Liver (tissue), 9 donors: ENCODE data around the gene DLL4. TPM values are rescaled to one million over a fixed set of nuclear protein-coding genes. Genes with fewer than 3 reads are reported as not detected.

Experiments
- DNase-seq: peaks from one replicate; pipeline ENCODE4 v3.0.0-alpha.2; 2017; ENCODE audit warnings: low spot score
- H3K27ac ChIP-seq, 2 donors: one replicate each; pipeline ENCODE4 v1.7.0; 2013; ENCODE audit warnings: inconsistent platforms in 2 of 2, low read length in 2 of 2, control low read depth in 1 of 2, low read depth in 1 of 2, mild to moderate bottlenecking in 1 of 2
- H3K27me3 ChIP-seq, 4 donors: one replicate each; pipeline versions ENCODE4 v1.6.1 to v1.7.0; 2013; ENCODE audit warnings: low read length in 3 of 4, inconsistent platforms in 1 of 4, mild to moderate bottlenecking in 1 of 4, moderate library complexity in 1 of 4; ENCODE audit not compliant: control insufficient read depth in 4 of 4, insufficient read depth in 4 of 4
- H3K36me3 ChIP-seq, 4 donors: one replicate each; pipeline versions ENCODE4 v1.6.1 to v1.7.0; 2013; ENCODE audit warnings: low read length in 3 of 4, mild to moderate bottlenecking in 3 of 4, low read depth in 1 of 4, moderate library complexity in 1 of 4; ENCODE audit not compliant: control insufficient read depth in 4 of 4, insufficient read depth in 3 of 4
- H3K4me1 ChIP-seq, 4 donors: one replicate each; pipeline versions ENCODE4 v1.6.1 to v1.7.0; 2013; ENCODE audit warnings: low read length in 3 of 4, mild to moderate bottlenecking in 3 of 4, moderate library complexity in 1 of 4; ENCODE audit not compliant: control insufficient read depth in 4 of 4, insufficient read depth in 4 of 4
- H3K4me3 ChIP-seq, 3 donors: one replicate each; pipeline versions ENCODE4 v1.6.1 to v1.7.0; 2013; ENCODE audit warnings: low read length in 3 of 3, control low read depth in 1 of 3, low read depth in 1 of 3, mild to moderate bottlenecking in 1 of 3
- H3K9ac ChIP-seq, 2 donors: one replicate each; pipeline ENCODE4 v1.7.0; 2013; ENCODE audit warnings: low read length in 2 of 2, mild to moderate bottlenecking in 2 of 2, moderate library complexity in 2 of 2, control low read depth in 1 of 2, low read depth in 1 of 2
- H3K9me3 ChIP-seq, 4 donors: one replicate each; pipeline versions ENCODE4 v1.6.1 to v1.7.0; 2013; ENCODE audit warnings: low read length in 3 of 4; ENCODE audit not compliant: control insufficient read depth in 4 of 4
- ATF3 ChIP-seq: IDR thresholded peaks from 2 replicates; pipeline ENCODE4 v1.6.1; 2016; ENCODE audit warnings: antibody characterized with exemption
- EGR1 ChIP-seq, 2 donors: IDR thresholded peaks; 2 replicates each; pipeline ENCODE4 v1.6.1; 2016 to 2018; ENCODE audit warnings: antibody characterized with exemption in 2 of 2, low read depth in 2 of 2
- FOXA1 ChIP-seq: IDR thresholded peaks from 2 replicates; pipeline ENCODE4 v1.6.1; 2016; ENCODE audit warnings: antibody characterized with exemption
- FOXA2 ChIP-seq: IDR thresholded peaks from 2 replicates; pipeline ENCODE4 v1.6.1; 2016; ENCODE audit warnings: antibody characterized with exemption
- GABPA ChIP-seq, 2 donors: IDR thresholded peaks in 1 of 2; conservative IDR thresholded peaks in 1 of 2; 2 replicates each; pipeline ENCODE4 v1.6.1; 2016; ENCODE audit warnings: antibody characterized with exemption in 2 of 2, mild to moderate bottlenecking in 1 of 2, moderate library complexity in 1 of 2
- HNF4A ChIP-seq, 2 donors: conservative IDR thresholded peaks; 2 replicates each; pipeline ENCODE4 v1.6.1; 2016; ENCODE audit warnings: antibody characterized with exemption in 2 of 2, mild to moderate bottlenecking in 2 of 2
- HNF4G ChIP-seq: IDR thresholded peaks from 2 replicates; pipeline ENCODE4 v1.6.1; 2016; ENCODE audit warnings: antibody characterized with exemption
- JUND ChIP-seq, 2 donors: IDR thresholded peaks; 2 replicates each; pipeline ENCODE4 v1.6.1; 2016; ENCODE audit warnings: antibody characterized with exemption in 2 of 2
- MAX ChIP-seq: IDR thresholded peaks from 2 replicates; pipeline ENCODE4 v1.6.1; 2016; ENCODE audit warnings: antibody characterized with exemption
- RAD21 ChIP-seq, 2 donors: IDR thresholded peaks; 2 replicates each; pipeline ENCODE4 v1.6.1; 2016; ENCODE audit warnings: antibody characterized with exemption in 2 of 2, mild to moderate bottlenecking in 2 of 2
- RXRA ChIP-seq, 2 donors: IDR thresholded peaks; 2 replicates each; pipeline ENCODE4 v1.6.1; 2017 to 2018; ENCODE audit warnings: antibody characterized with exemption in 2 of 2, mild to moderate bottlenecking in 1 of 2
- SP1 ChIP-seq: IDR thresholded peaks from 2 replicates; pipeline ENCODE4 v1.6.1; 2018; ENCODE audit warnings: antibody characterized with exemption, mild to moderate bottlenecking
- TAF1 ChIP-seq: conservative IDR thresholded peaks from 2 replicates; pipeline ENCODE4 v1.6.1; 2016; ENCODE audit warnings: antibody characterized with exemption, mild to moderate bottlenecking
- WGBS: extraction: QIAGEN DNeasy Blood & Tissue Kit; methylation state at CpG from one replicate; pipeline ENCODE4 v1.1.7; 2013; 5-methylcytosine and 5-hydroxymethylcytosine counted together
- polyA plus RNA-seq, 2 donors: library from polyadenylated mRNA; stranded (reverse) in 1 of 2; unstranded in 1 of 2; fragments of 200-250 nt in 1 of 2; fragments of >200 nt in 1 of 2; fragmentation: Nextera tagmentation in 1 of 2; extraction: Ambion mirVana in 1 of 2; gene quantifications; one replicate each; pipeline versions ENCODE4 v1.2.1 to v1.2.3, GENCODE V29; 2013 to 2015
- total RNA-seq, 2 donors: library from RNA; depleted of rRNA; stranded (reverse); fragments of >200 nt; gene quantifications; one replicate each; pipeline ENCODE4 v1.2.3, GENCODE V29; 2014
- TF ChIP-seq, protein P1 (sequence below): fragments of 150-350 bp; IDR thresholded peaks from 2 replicates; pipeline ENCODE4 v1.5.1; 2017; ENCODE audit warnings: improper control_type of control experiment, low read depth, low read length; ENCODE audit not compliant: missing input control
- TF ChIP-seq, protein P2 (sequence below): IDR thresholded peaks from 2 replicates; pipeline ENCODE4 v1.6.1; 2016; ENCODE audit warnings: antibody characterized with exemption
- donor health status: healthy.
- donor health status: healthy.
- donor health status: healthy.
- donor health status: healthy.
- donor health status: healthy.

The DLL4 gene
- total and polyA plus RNA-seq, 4 donors, result 2.1 to 3.8 (median 3.0) TPM

GRCh38 chr15:40893019-40893670 lies 36.0 kb upstream of the DLL4 start:
- H3K9me3 ChIP-seq, result no peaks in the 10 kb centered on the region
- DNase-seq, result no peak
- no peak for TF ChIP-seq EGR1 (IDR thresholded peaks at IDR 0.05; ENCODE audit: low read depth in 2 of 2)
- no peak for TF ChIP-seq JUND (IDR thresholded peaks at IDR 0.05)
- TF ChIP-seq RXRA (IDR thresholded peaks at IDR 0.05), result no peak
- TF ChIP-seq, protein P1, sequence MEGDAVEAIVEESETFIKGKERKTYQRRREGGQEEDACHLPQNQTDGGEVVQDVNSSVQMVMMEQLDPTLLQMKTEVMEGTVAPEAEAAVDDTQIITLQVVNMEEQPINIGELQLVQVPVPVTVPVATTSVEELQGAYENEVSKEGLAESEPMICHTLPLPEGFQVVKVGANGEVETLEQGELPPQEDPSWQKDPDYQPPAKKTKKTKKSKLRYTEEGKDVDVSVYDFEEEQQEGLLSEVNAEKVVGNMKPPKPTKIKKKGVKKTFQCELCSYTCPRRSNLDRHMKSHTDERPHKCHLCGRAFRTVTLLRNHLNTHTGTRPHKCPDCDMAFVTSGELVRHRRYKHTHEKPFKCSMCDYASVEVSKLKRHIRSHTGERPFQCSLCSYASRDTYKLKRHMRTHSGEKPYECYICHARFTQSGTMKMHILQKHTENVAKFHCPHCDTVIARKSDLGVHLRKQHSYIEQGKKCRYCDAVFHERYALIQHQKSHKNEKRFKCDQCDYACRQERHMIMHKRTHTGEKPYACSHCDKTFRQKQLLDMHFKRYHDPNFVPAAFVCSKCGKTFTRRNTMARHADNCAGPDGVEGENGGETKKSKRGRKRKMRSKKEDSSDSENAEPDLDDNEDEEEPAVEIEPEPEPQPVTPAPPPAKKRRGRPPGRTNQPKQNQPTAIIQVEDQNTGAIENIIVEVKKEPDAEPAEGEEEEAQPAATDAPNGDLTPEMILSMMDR, result no peak
- no peak for TF ChIP-seq HNF4A (conservative IDR thresholded peaks at IDR 0.05)
- no peak for TF ChIP-seq ATF3
- no peak for TF ChIP-seq MAX
- TF ChIP-seq, protein P2, sequence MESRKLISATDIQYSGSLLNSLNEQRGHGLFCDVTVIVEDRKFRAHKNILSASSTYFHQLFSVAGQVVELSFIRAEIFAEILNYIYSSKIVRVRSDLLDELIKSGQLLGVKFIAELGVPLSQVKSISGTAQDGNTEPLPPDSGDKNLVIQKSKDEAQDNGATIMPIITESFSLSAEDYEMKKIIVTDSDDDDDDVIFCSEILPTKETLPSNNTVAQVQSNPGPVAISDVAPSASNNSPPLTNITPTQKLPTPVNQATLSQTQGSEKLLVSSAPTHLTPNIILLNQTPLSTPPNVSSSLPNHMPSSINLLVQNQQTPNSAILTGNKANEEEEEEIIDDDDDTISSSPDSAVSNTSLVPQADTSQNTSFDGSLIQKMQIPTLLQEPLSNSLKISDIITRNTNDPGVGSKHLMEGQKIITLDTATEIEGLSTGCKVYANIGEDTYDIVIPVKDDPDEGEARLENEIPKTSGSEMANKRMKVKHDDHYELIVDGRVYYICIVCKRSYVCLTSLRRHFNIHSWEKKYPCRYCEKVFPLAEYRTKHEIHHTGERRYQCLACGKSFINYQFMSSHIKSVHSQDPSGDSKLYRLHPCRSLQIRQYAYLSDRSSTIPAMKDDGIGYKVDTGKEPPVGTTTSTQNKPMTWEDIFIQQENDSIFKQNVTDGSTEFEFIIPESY, result no peak
- no peak for TF ChIP-seq HNF4G
- no peak for TF ChIP-seq RAD21 (IDR thresholded peaks at IDR 0.05)
- TF ChIP-seq FOXA1, result no peak
- 87% methylated on average over 22 of the region's 22 CpGs for WGBS
- no peaks in the 10 kb centered on the region for H3K27me3 ChIP-seq
- H3K36me3 ChIP-seq, result peaks cover 0 to 8% (median 0%) of the 10 kb centered on the region in 4 donors
- H3K9ac ChIP-seq, result no peak overlapping the region
- peaks cover 2 to 28% (median 15%) of the 10 kb centered on the region in 4 donors for H3K4me1 ChIP-seq
- no peak overlapping the region for H3K4me3 ChIP-seq
- no peak overlapping the region for H3K27ac ChIP-seq

DNA sequence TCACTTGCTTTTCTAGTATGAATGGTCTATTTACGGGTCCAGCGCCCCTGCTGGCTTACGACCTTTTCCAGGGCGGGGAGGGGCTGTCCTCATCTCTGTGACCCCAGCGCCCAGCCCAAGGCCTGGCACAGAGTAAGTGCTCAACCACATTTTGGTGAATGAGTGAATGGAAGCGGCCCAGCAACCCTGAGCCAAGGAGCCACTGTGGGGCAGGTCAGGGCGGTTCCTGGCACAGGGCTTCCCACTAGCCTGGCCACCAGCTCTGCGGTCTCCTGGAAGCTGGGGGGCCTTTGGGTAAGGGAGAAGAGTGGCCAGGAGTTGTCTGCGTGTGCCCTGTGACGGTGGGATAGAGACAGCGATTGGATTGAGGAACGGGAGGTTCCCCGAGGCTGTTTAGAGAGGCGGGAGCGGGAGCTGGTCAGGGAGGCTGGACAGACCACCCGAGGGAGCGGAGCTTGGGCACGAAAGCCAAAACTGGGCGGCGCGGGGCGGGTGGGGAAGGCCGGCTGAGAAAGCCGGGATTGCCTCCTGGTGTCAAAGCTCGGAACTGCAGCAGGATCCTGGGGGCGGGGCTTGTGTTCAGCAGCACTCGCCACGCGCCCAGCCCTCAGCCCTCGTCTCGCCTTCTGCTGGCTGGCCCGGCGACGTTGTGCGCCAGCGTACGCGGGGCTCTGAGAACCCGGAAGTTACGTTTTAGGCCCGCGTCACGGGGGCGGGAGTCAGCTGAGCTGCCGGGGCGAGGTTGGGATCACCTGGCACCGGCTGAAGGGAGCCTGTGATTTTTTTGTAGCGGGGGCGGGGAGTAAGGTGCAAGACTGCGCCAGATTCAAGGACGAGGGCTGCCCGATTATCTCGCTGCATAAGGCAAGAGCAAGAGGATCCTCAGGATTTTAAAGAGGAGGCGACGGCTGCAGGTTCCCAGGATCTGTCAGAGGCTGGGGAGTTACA lies 35.1 kb upstream of the DLL4 start, which contains the start of gene VPS18:
Gene VPS18, plus strand, starts transcription at position 718 of the 948 bp plus-strand sequence. CDS start 319 bp downstream, outside the sequence.
- WGBS, result 6% methylated on average over 55 of the region's 55 CpGs
- peak; percentile 100 for DNase-seq
- peaks cover 2 to 9% (median 5%) of the 10 kb centered on the region in 4 donors for H3K36me3 ChIP-seq
- TF ChIP-seq HNF4G (no peak), FOXA2 (no peak), MAX (peak; percentile 92), TAF1 (no peak), SP1 (peak; percentile 64), ATF3 (no peak), GABPA (IDR thresholded peaks at IDR 0.05 in 1 of 2, conservative IDR thresholded peaks at IDR 0.05 in 1 of 2) (peak; percentile 53 to 92)
- TF ChIP-seq, protein P1, result peak; percentile 97
- TF ChIP-seq, protein P2, result peak; percentile 77

More for the DNA sequence above, 35.1 kb upstream of the DLL4 start, which contains the start of gene VPS18:
- H3K4me3 ChIP-seq, result peak within 1 kb of the TSS; percentile 45 to 79 (median 70)
- peak within 1 kb of the TSS; percentile 80 to 83 for H3K27ac ChIP-seq
- peak within 1 kb of the TSS; percentile 62 to 85 for H3K9ac ChIP-seq
- peaks cover 2 to 28% (median 15%) of the 10 kb centered on the region in 4 donors for H3K4me1 ChIP-seq
- no peaks in the 10 kb centered on the region for H3K9me3 ChIP-seq
- H3K27me3 ChIP-seq, result no peaks in the 10 kb centered on the region
